ENCODE measurements around the gene DOK5.

Gene DOK5

DNA sequence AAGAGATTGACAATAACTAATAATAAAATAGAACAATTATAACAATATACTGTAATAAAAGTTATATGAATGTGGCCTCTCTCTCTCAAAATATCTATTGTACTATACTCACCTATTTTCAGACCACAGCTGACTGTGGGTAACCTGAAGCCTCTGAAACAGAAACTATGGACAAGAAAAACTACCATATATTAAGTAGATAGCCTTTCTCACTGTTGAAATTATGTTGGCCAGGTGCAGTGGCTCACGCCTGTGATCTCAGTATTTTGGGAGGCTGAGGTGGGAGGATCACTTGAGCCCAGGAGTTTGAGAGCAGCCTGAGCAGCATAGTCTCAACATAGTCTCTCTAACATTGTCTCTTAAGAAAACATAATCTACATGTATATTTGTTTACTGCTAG is 89.9 kb downstream of the DOK5 start:
- no peak for DNase-seq

DNA sequence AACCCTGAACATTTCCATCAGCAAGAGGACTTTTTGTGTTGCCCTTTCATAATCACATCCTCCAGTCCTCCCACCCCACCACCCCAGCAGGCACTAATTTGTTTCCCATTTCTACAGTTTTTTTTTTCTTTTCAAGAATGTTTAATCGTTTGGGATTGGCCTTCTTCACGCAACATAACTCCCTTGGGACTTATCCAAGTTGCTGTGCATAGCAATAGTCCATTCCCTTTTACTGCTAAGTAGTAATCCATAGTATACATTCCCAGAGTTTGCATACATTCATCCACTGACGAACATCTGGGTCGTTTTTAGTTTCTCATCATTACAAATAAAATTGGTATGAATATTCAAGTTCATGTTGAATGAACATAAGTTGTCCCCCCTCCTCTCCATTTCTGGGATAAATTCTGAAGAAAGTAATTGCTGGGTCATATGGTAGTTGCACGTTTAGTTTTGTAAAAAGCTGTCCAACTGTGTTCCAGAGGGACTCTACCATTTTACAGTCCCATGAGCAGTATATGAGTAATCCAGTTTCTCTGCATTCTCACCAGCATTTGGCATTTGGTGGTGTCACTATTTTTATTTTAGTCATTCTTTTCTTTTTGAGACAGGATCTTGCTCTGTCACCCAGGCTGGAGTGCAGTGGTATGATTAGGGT is 90.8 kb downstream of the DOK5 start:
- DNase-seq: no peak

DNA sequence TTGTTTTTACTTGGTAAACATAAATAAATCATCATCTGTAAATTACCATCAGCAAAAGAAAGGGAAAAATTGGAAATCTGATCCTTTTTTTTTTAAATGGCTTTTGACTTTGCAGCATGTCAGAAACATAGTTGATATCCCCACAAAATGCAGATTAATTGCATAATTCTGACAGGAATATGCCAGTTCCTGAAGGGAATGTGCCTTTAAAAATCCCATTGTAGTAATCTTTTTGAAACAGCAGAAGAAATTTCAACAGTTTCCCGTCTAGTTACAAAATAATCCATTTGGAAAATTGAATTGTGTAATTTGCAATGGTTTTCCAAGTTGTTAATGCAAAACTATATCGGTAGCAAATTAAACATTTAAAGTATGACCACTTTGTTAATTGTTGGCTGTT is 95.2 kb downstream of the DOK5 start:
- no peak for DNase-seq

DNA sequence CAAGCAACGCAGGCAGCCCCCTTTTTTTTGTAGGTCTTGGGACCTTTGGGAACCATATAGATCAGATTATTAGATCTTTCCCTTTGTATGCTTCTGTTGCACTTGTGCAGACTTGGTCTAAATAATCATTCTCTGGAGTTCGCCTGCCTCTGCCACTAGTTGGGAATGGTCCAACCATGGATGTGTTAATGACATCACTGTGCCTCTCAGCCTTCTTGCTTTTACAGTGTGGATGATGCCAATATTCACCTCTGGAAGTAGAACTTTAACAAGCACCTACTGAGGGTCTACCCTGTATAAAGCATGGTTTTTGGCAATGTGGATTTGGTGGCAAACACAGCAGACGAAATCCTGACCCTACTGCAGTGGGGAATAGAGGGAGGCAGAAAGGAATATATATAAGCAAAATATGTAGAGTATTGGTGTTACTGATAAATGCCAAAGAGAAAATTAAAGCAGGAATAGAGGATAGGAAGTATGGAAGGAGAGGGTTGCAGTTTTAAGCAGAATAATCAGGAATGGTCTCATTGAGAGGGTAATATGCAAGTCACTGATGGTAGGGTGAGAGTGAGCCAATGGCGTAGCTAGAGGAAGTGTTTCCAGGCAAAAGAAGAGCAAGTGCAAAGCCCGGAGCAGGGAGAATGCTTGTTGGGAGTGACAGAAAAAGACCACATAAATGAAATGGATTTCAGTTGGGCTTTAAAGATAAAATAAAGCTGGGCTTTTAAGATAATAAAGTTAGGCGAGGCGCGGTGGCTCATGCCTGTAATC is 97.5 kb downstream of the DOK5 start:
- DNase-seq: no peak

DNA sequence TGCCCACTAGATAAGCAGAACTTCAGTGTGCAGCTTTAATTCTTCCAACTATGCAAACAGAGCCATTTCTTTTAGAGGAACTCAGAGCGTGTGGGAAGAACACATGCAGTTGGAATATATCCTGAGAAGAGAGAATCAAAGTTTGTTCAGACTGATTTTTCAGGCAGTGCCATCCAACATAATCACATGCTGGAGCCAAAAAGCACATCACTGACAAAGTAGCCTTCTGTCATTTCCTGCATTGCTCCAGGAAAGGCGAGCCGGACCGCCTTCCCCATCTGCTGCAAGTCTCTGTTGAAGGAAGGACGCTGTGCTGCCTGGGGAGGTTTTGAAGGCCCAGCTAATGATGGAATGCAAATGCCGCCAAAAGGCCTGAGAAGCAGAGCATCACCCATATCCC is 98.4 kb downstream of the DOK5 start:
- DNase-seq: no peak

DNA sequence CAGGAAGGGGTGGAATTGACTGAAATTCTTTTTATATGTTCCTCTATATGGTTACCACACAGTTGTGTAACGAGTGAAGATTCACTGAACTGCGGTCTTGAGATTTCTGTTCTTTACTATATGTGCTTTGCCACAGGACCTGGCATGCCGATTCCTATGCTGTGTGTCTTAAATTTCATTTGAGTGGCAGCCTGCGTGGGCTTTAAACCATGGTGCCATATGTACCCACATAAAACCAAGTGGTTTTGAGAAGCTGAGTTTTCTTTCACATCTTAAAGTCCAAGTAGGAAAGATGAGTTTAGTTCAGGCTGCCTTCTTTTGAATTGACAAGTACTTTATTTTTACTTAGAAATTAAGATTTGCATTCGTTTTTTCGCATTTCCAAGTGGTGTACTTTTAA is 101.1 kb downstream of the DOK5 start:
- DNase-seq: no peak

DNA sequence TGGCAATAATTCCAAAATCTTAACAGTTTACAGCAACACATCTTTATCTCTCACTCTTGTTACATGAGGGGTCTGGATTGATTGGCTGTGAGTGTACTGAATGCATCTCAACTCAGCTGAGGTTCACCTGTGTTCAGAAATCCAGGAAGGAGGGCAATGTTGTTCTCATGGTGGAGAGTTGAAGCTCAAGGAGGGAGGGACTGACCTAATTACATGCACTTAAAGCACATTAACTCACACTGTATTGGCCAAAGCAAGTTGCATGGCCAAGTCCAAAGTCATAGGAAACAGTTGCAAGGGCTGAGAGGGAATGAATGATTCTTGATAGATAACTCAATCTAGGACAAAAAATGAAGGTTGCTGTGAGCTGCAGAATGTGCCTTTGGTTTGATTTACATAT is 102.2 kb downstream of the DOK5 start:
- no peak for DNase-seq

DNA sequence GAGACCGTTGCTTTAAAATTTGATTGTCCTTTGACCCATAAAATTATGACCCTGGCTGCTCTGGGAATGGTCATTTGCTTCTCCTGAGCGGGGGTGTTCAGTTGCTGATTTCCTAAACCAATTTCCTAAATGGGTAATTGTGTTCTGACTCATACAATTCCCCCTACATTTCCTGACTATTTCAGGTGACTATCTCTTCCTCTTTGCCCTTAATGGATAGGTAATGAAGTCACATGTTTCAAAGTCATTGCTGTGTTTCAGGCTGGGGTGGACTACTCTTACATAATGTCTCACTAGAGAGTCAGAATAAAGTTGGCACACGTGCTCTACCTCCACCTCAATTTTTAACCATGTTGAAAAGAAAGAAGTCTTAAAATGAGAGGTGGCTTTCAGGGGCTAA is 109.8 kb downstream of the DOK5 start:
- no peak for DNase-seq

DNA sequence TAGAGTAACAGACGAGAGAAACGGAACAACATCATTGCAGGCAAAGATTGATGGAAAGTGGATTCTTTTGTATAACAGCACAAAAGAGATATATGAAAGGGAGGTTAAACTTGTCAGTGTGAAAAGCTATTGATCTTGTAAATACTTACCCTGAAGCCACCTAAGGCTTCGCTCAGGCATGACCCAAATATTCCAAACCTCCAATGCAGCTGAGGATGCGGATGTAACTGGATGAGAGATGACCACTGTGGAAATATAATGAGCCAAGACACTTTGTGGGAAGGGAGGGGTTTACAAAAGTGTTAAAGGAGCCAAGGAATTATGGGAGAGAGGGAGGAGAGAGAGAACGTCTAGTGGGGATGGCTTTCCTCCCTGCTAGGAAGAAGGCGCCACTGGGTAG is 112.0 kb downstream of the DOK5 start:
- DNase-seq: no peak

DNA sequence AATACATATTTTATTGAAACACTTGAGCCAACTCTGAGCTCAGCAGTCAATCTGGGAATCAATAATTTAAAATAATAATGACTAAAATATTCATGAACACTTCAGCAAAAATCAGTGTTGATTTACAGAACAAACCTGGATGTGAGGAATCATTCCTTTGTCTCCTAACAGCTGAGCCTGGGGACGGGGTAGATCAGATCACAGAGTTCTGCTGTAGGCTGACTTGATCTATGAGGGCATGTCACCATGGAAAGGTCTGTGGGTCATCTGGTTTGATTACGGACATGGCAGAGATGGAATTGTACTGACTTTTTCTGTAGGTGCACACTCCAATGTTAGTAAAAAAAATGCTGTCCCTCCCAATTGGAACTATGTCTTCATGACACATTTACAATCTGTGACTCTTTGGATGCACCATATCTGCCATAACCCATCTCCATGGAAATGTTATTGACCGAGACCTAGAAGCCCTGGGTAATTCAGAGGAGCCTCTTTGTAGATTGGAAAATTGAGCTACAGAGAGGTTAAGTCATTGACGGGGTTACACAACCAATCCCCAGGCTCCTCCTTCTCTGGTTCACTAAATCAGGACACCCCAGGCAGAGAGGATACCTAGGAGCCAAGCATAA is 114.1 kb downstream of the DOK5 start:
- no peak for DNase-seq

DNA sequence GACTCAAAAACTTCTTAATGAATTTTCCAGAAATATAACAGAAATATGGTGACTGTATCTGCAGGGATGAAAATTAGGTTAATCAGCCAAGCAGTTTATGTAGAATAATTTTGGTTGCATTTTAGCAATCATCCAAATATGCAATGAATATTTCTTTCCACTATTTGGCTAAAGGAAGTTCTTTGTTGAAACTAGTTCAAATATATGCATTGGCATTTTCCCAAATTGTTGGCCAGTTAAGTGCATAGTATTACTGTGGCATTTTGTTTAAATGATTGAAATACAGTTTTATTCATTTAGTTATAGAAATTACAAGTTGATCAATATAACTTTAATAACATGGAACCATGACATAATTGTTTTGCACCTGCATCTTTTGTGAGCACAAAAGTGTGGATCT is 115.5 kb downstream of the DOK5 start:
- DNase-seq: no peak

DNA sequence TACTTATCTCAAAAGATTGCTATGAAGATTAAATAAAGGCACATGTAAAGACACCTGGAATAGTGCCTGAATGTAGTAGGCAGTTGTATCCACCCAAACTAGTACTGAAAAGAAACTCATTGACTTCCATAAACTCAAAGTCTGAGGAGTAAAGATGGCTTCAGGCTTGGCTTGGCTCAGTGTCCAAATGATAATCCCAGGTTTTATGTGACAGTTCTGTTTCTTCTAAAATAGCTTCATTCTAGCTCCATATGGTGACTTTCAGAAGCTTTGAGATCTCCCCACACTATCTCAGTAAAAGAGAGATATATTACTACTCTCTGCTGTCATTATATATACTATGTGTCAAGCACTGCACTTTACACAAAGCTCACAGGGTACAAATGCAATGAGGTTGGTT is 121.3 kb downstream of the DOK5 start:
- no peak for DNase-seq

DNA sequence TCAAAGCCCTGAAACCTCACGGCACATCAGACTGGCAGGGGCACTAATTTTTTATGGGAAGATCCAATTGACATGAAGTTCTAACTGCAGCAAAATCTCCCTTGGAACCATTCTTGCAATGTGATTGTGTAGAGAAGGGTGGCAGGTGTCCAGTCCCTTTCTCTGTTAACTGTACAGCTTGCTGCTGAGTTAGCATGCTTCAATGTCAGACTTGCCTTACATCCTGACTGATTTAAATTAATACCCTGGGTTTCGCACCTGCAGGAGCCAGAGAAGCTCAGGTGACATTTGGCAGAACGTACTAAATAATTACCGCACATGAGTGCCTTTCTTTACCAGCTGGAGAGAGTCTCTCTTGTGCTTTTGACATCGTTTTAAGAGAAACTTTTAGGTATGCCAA is 123.0 kb downstream of the DOK5 start:
- no peak for DNase-seq

DNA sequence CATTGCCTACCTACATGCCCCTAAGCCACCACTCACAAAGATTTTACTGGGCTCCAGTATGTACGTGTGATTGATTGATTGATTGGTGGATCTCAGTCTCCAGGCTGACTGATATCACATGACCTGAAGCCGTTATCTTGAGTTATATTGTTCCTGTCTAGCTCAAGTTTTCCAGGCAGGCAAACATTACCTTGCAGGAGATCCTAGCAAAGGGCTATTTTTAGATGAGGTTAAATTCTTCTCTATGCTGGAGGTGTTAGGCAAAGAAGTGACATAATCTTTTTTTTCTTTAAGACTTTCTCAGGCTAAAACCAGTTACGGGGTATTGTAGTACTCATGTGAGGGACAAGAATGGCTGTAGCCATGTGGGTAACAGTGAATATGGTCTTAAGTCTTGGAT is 125.2 kb downstream of the DOK5 start:
- no peak for DNase-seq

DNA sequence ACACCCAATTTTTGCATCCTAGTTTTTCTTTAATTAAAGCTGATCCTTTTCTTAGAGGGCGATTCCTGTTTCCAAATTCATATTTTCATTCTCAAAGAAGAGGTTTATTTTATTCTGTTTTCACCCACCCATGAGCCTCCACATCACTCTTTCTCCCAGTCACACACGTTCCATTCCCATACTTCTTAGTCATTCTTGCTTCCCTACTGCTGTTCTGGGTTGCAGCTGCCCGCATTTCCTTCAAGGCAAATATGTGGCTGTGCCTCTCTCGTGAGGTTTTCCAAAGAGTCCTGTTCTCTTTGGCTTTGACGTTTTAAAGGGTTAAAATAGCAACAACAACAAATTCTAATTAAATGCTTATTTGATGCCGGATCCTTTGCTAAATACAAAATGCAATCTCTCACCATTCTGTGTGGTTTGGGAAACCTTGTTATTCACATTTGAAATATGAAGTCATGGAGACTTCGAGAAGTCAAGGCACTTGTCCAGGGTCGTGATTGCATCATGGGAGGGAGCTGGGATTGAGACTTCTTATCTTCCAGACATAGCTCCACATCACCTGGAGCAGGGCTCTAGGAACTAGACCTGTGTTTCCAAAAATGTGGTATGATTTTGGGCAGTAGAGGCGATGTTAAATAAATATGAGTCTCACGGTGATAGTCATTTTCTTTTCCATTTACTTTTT is 126.6 kb downstream of the DOK5 start:
- DNase-seq: no peak

DNA sequence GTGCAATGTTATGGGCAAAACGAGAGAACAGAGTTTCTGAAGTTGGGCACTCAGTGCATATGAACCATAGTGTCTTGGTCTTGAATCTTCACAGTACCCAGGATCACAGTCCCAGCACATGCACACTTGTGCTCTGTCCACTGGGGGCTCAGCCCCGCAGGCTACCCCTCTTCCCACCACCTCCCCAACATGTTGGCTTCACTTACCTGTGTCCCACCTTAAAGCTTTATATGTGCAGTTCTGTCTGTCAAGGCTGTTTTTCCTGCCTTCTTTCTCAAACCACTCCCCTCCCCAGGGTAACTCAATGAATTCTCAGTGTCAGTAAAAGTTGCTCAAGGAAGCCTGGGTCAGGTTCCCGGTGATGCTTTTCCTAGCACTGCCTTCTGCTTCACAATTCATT is 129.9 kb downstream of the DOK5 start:
- DNase-seq: no peak

DNA sequence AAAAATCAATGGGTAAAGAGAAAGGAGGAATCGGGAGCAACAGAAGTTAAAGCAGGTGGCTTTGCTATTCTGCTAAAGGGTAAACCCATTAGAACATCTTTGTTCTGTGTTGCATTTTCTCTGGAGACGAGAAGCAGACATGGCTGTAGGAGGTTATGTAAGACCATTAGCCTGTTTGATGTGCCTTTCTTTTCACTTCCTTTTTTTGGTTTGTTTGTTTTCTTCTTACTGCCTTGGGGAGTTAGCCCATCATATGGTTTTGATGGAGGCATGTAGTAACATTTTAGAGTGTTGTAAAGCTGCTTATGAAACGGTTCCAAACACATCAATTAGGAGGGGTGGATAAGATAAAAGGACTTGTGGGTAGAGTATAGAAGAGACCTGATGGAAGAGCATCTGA is 131.0 kb downstream of the DOK5 start:
- DNase-seq: no peak

DNA sequence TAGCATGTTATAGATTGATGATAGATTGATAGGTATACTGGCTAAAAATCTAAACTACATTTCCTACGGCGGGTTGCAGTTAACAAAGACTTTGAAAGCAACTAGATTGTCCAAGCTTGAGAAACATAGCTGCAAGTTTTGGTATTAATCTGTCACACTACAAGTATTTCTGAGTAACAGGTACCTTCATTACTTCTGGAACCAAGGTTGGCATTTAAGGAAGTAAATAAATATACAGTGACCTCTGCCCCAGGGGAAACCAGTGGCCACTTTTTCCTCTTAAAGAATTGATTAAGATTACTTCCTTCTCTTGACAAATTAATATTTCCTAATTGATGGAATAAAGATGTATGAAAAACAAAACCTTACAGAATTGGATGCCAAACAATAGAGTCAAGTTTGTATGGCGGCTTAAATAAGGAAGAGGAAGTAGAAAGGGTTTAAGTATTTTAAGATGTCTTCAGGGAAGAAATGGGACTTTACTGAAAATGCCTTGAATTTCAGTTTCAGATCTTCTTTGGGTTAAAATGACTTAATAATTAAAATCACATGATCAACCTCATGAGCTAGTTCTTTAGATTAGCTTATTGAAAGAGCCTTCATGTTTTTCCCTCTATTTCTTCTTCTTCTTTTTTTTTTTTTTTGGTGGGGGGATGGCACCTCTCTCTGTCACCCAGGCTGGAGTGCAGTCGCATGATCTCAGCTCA is 132.8 kb downstream of the DOK5 start:
- no peak for DNase-seq

DNA sequence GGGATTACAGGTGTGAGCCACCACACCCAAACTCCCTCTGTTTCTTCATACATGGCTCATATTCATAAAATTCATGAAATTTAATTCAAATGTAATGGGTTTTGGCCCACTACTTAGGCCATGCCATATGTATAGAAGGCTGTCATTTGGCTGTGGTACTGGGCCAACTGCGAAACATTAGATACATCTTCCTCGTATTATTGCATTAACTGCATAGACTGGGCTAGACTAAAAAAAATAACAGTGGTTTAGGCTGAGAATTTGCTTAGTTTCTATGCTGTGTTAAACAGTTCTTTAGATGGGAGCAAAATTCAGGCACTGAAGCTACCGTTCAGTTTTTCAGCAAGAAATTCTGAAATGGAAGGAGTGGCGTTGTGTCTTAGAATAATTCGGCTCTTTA is 133.6 kb downstream of the DOK5 start:
- DNase-seq: no peak

DNA sequence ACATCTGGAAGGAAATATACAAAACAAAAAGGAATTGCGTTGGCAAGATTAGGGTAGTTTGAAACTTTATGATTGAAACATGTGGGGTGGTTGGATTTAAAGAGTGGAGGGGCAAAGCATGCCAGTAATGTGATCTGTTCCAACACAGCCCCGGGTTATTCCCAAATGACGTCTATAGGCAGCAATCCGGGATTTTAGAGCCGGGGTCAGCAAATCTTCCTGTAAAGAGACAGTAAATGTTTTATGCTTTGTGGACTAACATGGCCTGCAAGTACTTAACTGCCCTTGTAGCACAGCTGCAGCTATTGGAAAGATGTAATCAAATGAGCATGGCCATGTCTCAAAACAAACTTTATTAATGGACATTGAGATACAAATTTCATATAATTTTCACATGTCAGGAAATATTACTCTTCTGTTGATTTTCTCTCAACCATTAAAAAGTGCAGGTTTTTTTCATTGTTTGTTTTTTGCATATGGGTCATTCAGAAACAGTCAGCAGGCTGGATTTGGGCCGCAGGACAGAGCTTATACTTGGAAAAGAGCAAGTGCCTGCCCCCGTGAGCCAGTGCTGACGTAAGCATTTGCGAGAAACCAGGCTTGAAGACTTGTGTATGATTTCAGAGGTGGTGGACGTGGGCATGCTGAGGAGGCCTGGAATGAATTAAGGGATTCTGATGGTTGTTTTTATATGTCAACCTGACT is 136.5 kb downstream of the DOK5 start:
- no peak for DNase-seq

DNA sequence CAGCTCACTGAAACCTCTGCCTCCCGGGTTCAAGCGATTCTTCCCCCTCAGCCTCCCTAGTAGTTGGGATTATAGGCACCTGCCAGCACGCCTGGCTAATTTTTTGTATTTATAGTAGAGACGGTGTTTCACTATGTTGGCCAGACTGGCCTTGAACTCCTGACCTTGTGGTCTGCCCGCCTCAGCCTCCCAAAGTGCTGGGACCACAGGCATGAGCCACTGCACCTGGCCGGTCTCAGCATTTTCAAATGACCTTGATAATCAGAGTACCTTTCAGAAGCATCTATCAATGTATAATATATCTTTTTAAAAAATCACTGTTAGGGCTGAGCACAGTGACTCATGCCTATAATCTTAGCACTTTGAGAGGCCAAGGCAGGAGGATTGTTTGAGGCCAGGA is 143.0 kb downstream of the DOK5 start:
- DNase-seq: no peak

DNA sequence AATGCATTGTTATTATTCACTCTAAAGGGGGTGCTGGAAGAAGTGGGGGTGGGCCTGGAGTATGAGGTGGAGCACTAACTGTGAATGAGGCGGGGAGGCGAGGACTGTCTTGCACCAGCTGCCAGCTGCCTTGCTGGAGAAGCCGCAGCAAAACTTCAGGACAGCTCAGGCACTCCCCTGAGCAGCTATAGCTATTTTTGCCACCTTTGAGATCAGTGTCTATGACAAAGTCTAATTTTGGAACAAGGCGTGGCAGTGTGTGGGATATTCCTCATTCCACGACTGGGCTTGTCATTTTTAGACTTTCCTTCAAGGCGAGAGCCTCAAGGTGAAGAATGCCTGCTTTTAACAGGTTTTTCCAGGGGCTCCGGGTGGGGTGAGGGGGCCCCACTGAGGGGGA is 143.8 kb downstream of the DOK5 start:
- DNase-seq: no peak

DNA sequence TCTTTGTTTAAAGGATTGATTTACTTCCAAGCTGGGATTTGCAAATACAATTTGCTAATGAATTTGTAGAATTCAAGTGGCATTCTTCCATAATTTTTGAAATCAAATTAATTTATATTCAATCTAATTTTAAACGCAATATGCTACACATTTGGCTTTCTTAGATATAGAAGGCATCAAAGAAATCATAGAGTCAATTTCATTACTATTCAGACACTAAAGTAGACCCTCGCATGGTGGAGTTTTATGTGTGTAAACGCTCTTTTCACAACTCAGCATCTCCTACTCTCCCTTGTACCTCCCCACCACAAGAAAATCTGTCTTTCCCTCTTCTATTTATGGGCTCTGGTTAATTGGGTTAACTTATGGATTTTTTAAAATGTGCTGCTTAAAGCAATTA is 144.3 kb downstream of the DOK5 start:
- no peak for DNase-seq

Measured in NCI-H226 (cell line).